IPS DF 4.7 (cell line): ENCODE data around the gene C2CD2L.
"Not testable (repeated sequence)": the region's sequence is repeated elsewhere in the genome, so short reads cannot be mapped to it uniquely, and the experiment has no call there.

Experiments used
- DNase-seq: peaks from one replicate; pipeline ENCODE4 v3.0.0-alpha.2; 2013; ENCODE audit warnings: low spot score; ENCODE audit errors: extremely low read depth

The C2CD2L gene

GRCh38 chr11:119092880-119093842 is 14.0 kb upstream of the C2CD2L start:
- DNase-seq: no peak

- no peak for DNase-seq
Measured at GRCh38 chr11:119093942-119094815, 13.0 kb upstream of the C2CD2L start.

- no peak for DNase-seq
Measured at GRCh38 chr11:119094816-119095065, 12.4 kb upstream of the C2CD2L start.

- DNase-seq: peak; percentile 96
Measured at GRCh38 chr11:119095066-119095880, 11.9 kb upstream of the C2CD2L start.

- no peak for DNase-seq
Measured at GRCh38 chr11:119099711-119100110, 7.4 kb upstream of the C2CD2L start.

- no peak for DNase-seq
Measured at GRCh38 chr11:119100246-119100970, 6.7 kb upstream of the C2CD2L start.

- DNase-seq: no peak
Measured at GRCh38 chr11:119100994-119101758, 6.0 kb upstream of the C2CD2L start.

GRCh38 chr11:119101759-119102423 is 5.3 kb upstream of the C2CD2L start, which contains the start of gene DPAGT1:
Gene DPAGT1, minus strand, starts transcription at chr11:119101853. Its CDS starts 198 bp downstream, at chr11:119101655.
- DNase-seq: peak; percentile 95

- DNase-seq: not testable (repeated sequence)
Measured at GRCh38 chr11:119103161-119103664, 3.9 kb upstream of the C2CD2L start.

- DNase-seq: no peak
Measured at GRCh38 chr11:119103793-119104192, 3.4 kb upstream of the C2CD2L start.

- no peak for DNase-seq
Measured at GRCh38 chr11:119107538-119108145, 498 bp downstream of the C2CD2L start.

- no peak for DNase-seq
Measured at GRCh38 chr11:119108146-119108856, 1.2 kb downstream of the C2CD2L start.

- DNase-seq: no peak
Measured at GRCh38 chr11:119108857-119109221, 1.7 kb downstream of the C2CD2L start.

GRCh38 chr11:119109843-119110242 is 2.7 kb downstream of the C2CD2L start:
- no peak for DNase-seq

- no peak for DNase-seq
Measured at GRCh38 chr11:119110439-119110838, 3.3 kb downstream of the C2CD2L start.

GRCh38 chr11:119111361-119111925 is 4.3 kb downstream of the C2CD2L start:
- DNase-seq: no peak

- no peak for DNase-seq
Measured at GRCh38 chr11:119112314-119113020, 5.3 kb downstream of the C2CD2L start.
